ENCODE measurements around the gene MYO1G. TPM values are rescaled to one million over a fixed set of nuclear protein-coding genes. Genes with fewer than 3 reads are reported as not detected.

MYO1G gene
- total RNA-seq, 1 donor from 2014 or later = 0.53 TPM

DNA sequence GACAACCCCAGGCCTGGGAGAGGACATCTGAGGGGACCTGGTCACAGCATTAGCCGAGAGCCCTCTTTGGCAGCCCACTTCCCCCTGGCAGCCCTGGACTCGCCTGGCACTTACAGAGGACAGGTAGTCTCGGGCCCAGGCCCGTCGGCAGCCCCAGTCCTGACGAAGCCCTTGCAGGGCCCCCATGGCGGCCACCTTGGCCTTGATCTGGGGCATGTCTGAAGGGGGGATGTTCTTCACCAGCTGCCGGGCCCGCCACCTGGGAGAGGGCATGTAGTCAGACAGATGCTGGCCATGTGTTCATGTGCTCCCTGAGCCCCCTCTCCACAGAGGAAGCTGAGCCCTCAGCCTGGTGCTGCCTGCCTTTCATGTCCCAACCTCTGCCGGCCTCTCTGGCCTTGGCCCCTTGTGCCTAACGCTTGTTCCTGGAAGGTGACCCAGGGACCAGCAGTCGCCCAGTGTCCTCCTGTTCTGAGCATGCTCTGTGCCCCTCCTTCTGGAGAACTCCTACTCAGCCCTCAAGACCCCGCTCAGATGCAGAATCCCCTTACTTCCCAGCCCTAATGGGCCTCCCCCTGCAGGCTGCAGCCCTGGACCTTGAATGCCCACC, 13.9 kb downstream of the MYO1G start:
- DNase-seq (ENCODE audit: extremely low spot score, unreplicated experiment) = peak; percentile 68
- no peak for TF ChIP-seq CTCF (conservative IDR thresholded peaks at IDR 0.05)
- no peaks in the 10 kb centered on the region for H3K36me3 Mint-ChIP-seq
- no peak overlapping the region for H3K4me3 Mint-ChIP-seq
- H3K9me3 Mint-ChIP-seq = no peaks in the 10 kb centered on the region
- no peaks in the 10 kb centered on the region for H3K4me1 Mint-ChIP-seq (ENCODE audit: unreplicated experiment)
- peaks cover 11% of the 10 kb centered on the region for H3K27me3 Mint-ChIP-seq
- H3K27ac Mint-ChIP-seq = no peak overlapping the region

GRCh38 chr7:44964384-44964830, 14.4 kb downstream of the MYO1G start:
- DNase-seq (ENCODE audit: extremely low spot score, unreplicated experiment) = no peak
- Mint-ChIP-seq H3K36me3 (no peaks in the 10 kb centered on the region), H3K4me1 (ENCODE audit: unreplicated experiment) (no peaks in the 10 kb centered on the region), H3K9me3 (no peaks in the 10 kb centered on the region), H3K27ac (no peak overlapping the region), H3K4me3 (no peak overlapping the region), H3K27me3 (peaks cover 16% of the 10 kb centered on the region)
- peak; percentile 40 for TF ChIP-seq CTCF (conservative IDR thresholded peaks at IDR 0.05)

- Mint-ChIP-seq H3K27ac (no peak overlapping the region), H3K27me3 (peaks cover 21% of the 10 kb centered on the region), H3K4me3 (peak overlapping the region; percentile 55), H3K36me3 (no peaks in the 10 kb centered on the region), H3K4me1 (ENCODE audit: unreplicated experiment) (no peaks in the 10 kb centered on the region), H3K9me3 (no peaks in the 10 kb centered on the region)
- TF ChIP-seq CTCF (conservative IDR thresholded peaks at IDR 0.05) = no peak
- DNase-seq (ENCODE audit: extremely low spot score, unreplicated experiment) = no peak
Measured at GRCh38 chr7:44963364-44964290, 15.2 kb downstream of the MYO1G start.

DNA sequence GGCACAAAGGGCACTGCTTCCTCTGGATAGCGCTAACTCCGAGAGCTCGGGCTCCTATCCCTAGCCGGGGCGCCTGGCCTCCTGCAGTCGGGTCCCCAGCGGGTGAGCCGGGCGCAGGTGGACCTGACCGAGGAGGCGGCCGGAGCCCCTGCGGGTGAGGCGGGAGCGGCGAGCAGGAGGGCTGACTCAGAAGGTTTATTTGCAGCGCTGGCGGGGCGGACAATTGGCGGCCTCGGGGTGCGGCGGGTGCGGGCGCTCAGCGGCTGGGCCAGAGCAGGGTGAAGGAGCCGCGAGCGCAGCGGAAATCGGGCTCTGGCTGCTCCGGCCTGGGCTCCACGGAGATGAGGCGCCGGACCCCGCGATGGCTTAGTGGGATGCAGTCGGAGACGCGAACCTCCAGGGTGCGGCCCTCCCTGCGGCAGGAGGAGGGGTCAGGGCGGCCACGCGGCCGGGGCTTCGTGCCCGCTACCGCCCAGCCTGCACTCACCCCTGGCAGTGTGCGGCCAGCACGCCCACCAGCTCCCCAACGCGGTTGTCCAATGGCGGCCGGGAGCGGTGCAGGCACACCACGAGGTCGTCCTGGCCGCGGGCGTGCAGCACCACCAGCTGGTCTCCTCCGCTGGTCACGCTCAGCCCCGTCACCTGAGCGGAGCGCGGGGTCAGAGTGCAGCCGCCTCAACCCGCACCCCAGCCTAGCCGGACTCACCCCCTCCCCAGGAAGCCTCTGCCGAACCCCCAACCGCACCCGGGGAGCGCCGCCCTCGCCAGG, 16.1 kb downstream of the MYO1G start:
- Mint-ChIP-seq H3K36me3 (no peaks in the 10 kb centered on the region), H3K27ac (no peak overlapping the region), H3K9me3 (no peaks in the 10 kb centered on the region), H3K27me3 (peaks cover 22% of the 10 kb centered on the region), H3K4me1 (ENCODE audit: unreplicated experiment) (no peaks in the 10 kb centered on the region), H3K4me3 (no peak overlapping the region)
- peak; percentile 72 for DNase-seq (ENCODE audit: extremely low spot score, unreplicated experiment)
- TF ChIP-seq CTCF (conservative IDR thresholded peaks at IDR 0.05) = no peak

GRCh38 chr7:44961844-44962482, 16.9 kb downstream of the MYO1G start:
- H3K4me3 Mint-ChIP-seq = no peak overlapping the region
- DNase-seq (ENCODE audit: extremely low spot score, unreplicated experiment) = no peak
- no peaks in the 10 kb centered on the region for H3K4me1 Mint-ChIP-seq (ENCODE audit: unreplicated experiment)
- no peak overlapping the region for H3K27ac Mint-ChIP-seq
- TF ChIP-seq CTCF (conservative IDR thresholded peaks at IDR 0.05) = no peak
- H3K9me3 Mint-ChIP-seq = no peaks in the 10 kb centered on the region
- peaks cover 22% of the 10 kb centered on the region for H3K27me3 Mint-ChIP-seq
- H3K36me3 Mint-ChIP-seq = no peaks in the 10 kb centered on the region
